ENCODE data around the gene CCDC149. TPM values are rescaled to one million over a fixed set of nuclear protein-coding genes. Genes with fewer than 3 reads are reported as not detected.

CCDC149 gene
- total and polyA plus RNA-seq, 9 of the 15 experiments (the other 6 are each of a cell fraction or from before 2014, with no cell fraction given): 0.04 to 0.18 TPM; not detected in 7

DNA sequence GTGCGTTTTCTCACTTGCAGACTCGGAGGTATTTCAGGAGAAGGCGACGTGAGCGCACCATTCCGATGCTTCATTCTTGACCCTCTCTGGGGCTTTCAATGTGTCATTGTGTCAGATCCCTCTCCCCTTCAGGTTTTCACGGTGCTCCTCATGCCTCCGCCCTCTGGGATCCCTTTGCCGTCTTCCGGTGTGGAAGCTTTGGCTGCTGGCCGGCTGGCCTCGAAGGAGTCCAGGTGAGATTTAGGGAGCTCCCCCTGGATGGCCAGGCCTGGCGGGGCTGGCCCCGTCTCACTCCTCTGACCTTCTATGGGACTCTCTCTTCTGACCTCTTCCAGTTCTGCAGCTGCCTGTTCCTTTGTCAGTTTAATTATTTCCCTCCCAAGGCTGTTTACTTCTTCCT is 104.6 kb downstream of the CCDC149 start:
- no peak overlapping the region for H3K27ac ChIP-seq (ENCODE audit: extremely low read depth, low read depth, low read length)
- H3K27me3 ChIP-seq (ENCODE audit: control insufficient read depth in 2 of 2, insufficient read depth in 2 of 2, low read length in 2 of 2): peaks cover 3 to 35% of the 10 kb centered on the region in 2 experiments; a peak in 3 of 5 replicates
- no peaks in the 10 kb centered on the region for H3K9me1 ChIP-seq (ENCODE audit: control insufficient read depth, insufficient read depth, low read length)
- no peak overlapping the region for H3K4me3 ChIP-seq
- ChIA-PET CTCF (ENCODE audit: low intra/inter-chr PET ratio) (no interaction called here), POLR2A (no interaction called here)
- H3K9ac ChIP-seq (ENCODE audit: insufficient read depth in 1 of 2, low read depth in 2 of 2, low read length in 2 of 2): no peak overlapping the region
- in situ Hi-C loops (cut with MboI): no loop called here
- DNase-seq (ENCODE audit: extremely low read depth in 1 of 4, low spot score in 3 of 4): no peak
- H3K4me1 ChIP-seq (replicated peaks in 1 of 2; ENCODE audit: control insufficient read depth in 2 of 2, insufficient read depth in 2 of 2, low read length in 2 of 2): peaks cover 0 to 13% of the 10 kb centered on the region in 2 experiments; a peak in 2 of 5 replicates
- FAIRE-seq: no peak
- no peak overlapping the region for H3K4me2 ChIP-seq (ENCODE audit: insufficient read depth, low read length)
- intact Hi-C loops (cut with micrococcal nuclease): no loop called here
- H3K36me3 ChIP-seq (ENCODE audit: control insufficient read depth, insufficient read depth, low read length): no peaks in the 10 kb centered on the region
- H3K9me3 ChIP-seq (replicated peaks; ENCODE audit: control insufficient read depth, insufficient read depth, low read depth, low read length): no peaks in the 10 kb centered on the region
- ATAC-seq: no peak
- no TSS peak for BruUV-seq (replicated peaks)
- no peak overlapping the region for H2AFZ ChIP-seq (ENCODE audit: low read depth, low read length)
- no peaks in the 10 kb centered on the region for H4K20me1 ChIP-seq (replicated peaks; ENCODE audit: control insufficient read depth, insufficient read depth, low read length)
- no peaks in the 10 kb centered on the region for H3K79me2 ChIP-seq (ENCODE audit: control insufficient read depth, insufficient read depth, low read length)
- 9% methylated on average over 13 of the region's 14 CpGs for WGBS (ENCODE audit: insufficient coverage, low coverage, missing lambda C conversion rate)
- TF ChIP-seq, protein P1, sequence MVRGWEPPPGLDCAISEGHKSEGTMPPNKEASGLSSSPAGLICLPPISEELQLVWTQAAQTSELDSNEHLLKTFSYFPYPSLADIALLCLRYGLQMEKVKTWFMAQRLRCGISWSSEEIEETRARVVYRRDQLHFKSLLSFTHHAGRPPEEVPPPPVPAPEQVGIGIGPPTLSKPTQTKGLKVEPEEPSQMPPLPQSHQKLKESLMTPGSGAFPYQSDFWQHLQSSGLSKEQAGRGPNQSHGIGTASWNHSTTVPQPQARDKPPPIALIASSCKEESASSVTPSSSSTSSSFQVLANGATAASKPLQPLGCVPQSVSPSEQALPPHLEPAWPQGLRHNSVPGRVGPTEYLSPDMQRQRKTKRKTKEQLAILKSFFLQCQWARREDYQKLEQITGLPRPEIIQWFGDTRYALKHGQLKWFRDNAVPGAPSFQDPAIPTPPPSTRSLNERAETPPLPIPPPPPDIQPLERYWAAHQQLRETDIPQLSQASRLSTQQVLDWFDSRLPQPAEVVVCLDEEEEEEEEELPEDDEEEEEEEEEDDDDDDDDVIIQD (CRISPR knock-in tag; IDR thresholded peaks at IDR 0.05): no peak
- no peak for TF ChIP-seq NRF1 (conservative IDR thresholded peaks at IDR 0.05 in 1 of 2, IDR thresholded peaks at IDR 0.05 in 1 of 2)
- no peak for TF ChIP-seq ZNF121 (CRISPR knock-in tag; conservative IDR thresholded peaks at IDR 0.05)
- TF ChIP-seq, protein P2, sequence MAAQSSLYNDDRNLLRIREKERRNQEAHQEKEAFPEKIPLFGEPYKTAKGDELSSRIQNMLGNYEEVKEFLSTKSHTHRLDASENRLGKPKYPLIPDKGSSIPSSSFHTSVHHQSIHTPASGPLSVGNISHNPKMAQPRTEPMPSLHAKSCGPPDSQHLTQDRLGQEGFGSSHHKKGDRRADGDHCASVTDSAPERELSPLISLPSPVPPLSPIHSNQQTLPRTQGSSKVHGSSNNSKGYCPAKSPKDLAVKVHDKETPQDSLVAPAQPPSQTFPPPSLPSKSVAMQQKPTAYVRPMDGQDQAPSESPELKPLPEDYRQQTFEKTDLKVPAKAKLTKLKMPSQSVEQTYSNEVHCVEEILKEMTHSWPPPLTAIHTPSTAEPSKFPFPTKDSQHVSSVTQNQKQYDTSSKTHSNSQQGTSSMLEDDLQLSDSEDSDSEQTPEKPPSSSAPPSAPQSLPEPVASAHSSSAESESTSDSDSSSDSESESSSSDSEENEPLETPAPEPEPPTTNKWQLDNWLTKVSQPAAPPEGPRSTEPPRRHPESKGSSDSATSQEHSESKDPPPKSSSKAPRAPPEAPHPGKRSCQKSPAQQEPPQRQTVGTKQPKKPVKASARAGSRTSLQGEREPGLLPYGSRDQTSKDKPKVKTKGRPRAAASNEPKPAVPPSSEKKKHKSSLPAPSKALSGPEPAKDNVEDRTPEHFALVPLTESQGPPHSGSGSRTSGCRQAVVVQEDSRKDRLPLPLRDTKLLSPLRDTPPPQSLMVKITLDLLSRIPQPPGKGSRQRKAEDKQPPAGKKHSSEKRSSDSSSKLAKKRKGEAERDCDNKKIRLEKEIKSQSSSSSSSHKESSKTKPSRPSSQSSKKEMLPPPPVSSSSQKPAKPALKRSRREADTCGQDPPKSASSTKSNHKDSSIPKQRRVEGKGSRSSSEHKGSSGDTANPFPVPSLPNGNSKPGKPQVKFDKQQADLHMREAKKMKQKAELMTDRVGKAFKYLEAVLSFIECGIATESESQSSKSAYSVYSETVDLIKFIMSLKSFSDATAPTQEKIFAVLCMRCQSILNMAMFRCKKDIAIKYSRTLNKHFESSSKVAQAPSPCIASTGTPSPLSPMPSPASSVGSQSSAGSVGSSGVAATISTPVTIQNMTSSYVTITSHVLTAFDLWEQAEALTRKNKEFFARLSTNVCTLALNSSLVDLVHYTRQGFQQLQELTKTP (IDR thresholded peaks at IDR 0.05; ENCODE audit: low read depth in 1 of 2, partially characterized antibody in 2 of 2): no peak
- TF ChIP-seq SRSF3 (IDR thresholded peaks at IDR 0.05; ENCODE audit: insufficient read depth, low read length): no peak
- TF ChIP-seq, protein P3, sequence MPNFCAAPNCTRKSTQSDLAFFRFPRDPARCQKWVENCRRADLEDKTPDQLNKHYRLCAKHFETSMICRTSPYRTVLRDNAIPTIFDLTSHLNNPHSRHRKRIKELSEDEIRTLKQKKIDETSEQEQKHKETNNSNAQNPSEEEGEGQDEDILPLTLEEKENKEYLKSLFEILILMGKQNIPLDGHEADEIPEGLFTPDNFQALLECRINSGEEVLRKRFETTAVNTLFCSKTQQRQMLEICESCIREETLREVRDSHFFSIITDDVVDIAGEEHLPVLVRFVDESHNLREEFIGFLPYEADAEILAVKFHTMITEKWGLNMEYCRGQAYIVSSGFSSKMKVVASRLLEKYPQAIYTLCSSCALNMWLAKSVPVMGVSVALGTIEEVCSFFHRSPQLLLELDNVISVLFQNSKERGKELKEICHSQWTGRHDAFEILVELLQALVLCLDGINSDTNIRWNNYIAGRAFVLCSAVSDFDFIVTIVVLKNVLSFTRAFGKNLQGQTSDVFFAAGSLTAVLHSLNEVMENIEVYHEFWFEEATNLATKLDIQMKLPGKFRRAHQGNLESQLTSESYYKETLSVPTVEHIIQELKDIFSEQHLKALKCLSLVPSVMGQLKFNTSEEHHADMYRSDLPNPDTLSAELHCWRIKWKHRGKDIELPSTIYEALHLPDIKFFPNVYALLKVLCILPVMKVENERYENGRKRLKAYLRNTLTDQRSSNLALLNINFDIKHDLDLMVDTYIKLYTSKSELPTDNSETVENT (CRISPR knock-in tag; IDR thresholded peaks at IDR 0.05): no peak
- TF ChIP-seq, protein P4, sequence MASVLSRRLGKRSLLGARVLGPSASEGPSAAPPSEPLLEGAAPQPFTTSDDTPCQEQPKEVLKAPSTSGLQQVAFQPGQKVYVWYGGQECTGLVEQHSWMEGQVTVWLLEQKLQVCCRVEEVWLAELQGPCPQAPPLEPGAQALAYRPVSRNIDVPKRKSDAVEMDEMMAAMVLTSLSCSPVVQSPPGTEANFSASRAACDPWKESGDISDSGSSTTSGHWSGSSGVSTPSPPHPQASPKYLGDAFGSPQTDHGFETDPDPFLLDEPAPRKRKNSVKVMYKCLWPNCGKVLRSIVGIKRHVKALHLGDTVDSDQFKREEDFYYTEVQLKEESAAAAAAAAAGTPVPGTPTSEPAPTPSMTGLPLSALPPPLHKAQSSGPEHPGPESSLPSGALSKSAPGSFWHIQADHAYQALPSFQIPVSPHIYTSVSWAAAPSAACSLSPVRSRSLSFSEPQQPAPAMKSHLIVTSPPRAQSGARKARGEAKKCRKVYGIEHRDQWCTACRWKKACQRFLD (CRISPR knock-in tag; IDR thresholded peaks at IDR 0.05): no peak
- TF ChIP-seq, protein P5, sequence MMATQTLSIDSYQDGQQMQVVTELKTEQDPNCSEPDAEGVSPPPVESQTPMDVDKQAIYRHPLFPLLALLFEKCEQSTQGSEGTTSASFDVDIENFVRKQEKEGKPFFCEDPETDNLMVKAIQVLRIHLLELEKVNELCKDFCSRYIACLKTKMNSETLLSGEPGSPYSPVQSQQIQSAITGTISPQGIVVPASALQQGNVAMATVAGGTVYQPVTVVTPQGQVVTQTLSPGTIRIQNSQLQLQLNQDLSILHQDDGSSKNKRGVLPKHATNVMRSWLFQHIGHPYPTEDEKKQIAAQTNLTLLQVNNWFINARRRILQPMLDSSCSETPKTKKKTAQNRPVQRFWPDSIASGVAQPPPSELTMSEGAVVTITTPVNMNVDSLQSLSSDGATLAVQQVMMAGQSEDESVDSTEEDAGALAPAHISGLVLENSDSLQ (IDR thresholded peaks at IDR 0.05): no peak
- TF ChIP-seq, protein P6, sequence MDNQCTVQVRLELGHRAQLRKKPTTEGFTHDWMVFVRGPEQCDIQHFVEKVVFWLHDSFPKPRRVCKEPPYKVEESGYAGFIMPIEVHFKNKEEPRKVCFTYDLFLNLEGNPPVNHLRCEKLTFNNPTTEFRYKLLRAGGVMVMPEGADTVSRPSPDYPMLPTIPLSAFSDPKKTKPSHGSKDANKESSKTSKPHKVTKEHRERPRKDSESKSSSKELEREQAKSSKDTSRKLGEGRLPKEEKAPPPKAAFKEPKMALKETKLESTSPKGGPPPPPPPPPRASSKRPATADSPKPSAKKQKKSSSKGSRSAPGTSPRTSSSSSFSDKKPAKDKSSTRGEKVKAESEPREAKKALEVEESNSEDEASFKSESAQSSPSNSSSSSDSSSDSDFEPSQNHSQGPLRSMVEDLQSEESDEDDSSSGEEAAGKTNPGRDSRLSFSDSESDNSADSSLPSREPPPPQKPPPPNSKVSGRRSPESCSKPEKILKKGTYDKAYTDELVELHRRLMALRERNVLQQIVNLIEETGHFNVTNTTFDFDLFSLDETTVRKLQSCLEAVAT (IDR thresholded peaks at IDR 0.05): no peak
